Activated CD8-positive, alpha-beta memory T cell treated with anti-CD3 and anti-CD28 coated beads, Interleukin-2, amount 50 U/mL, for 24 hours (primary cell): ENCODE measurements around the gene LGALS3BP.
"Not testable (repeated sequence)": the region's sequence is repeated elsewhere in the genome, so short reads cannot be mapped to it uniquely, and the experiment has no call there.

Source experiments
- DNase-seq: peaks from one replicate; pipeline ENCODE4 v3.0.0-alpha.2; 2020; ENCODE audit errors: extremely low read depth

LGALS3BP gene, protein sequence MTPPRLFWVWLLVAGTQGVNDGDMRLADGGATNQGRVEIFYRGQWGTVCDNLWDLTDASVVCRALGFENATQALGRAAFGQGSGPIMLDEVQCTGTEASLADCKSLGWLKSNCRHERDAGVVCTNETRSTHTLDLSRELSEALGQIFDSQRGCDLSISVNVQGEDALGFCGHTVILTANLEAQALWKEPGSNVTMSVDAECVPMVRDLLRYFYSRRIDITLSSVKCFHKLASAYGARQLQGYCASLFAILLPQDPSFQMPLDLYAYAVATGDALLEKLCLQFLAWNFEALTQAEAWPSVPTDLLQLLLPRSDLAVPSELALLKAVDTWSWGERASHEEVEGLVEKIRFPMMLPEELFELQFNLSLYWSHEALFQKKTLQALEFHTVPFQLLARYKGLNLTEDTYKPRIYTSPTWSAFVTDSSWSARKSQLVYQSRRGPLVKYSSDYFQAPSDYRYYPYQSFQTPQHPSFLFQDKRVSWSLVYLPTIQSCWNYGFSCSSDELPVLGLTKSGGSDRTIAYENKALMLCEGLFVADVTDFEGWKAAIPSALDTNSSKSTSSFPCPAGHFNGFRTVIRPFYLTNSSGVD

DNA sequence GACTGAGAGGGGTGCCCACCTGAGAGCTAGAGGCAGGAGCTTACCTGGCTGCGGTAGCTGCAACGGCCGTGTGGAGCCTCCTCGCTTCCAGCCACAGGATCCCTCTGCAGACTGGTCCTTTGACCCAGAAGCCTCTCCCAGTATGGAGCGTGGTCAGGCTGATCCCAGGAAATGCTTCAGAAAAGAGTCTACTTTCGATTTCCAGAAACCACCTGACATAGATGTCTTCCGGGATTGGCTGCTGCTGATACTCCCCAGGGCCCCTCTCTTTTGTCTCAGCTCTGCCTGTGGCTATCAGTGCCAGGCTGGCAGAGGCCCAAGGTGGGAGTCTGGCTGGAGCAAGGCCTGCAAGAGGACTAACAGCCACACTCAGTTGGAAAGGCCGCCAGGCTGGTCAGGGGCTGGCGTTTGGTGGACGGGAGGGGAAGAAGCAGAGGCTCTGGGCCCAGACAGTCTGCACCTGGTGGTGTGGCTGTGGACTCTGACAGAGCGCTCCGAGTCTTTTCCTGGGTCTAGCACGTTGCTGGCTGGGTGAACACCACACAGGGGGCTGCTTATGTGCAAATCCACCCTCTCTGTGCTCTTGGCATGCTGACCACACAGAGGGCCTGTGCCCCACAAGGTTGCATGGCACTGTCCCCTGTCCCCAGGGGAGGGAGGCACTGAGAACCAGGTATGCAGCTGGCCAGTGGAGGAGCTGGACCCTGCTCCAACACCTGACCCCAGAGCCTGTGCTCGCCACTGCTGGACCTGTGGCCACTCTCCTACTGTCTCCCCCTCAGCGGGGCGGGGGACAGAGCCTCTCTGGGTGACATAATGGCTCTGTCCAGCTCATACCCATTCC, at the start of gene LGALS3BP:
Gene LGALS3BP, minus strand, starts transcription at position 144 of the 844 bp plus-strand sequence. CDS start 2,732 bp downstream, outside the sequence.
- no peak for DNase-seq

DNA sequence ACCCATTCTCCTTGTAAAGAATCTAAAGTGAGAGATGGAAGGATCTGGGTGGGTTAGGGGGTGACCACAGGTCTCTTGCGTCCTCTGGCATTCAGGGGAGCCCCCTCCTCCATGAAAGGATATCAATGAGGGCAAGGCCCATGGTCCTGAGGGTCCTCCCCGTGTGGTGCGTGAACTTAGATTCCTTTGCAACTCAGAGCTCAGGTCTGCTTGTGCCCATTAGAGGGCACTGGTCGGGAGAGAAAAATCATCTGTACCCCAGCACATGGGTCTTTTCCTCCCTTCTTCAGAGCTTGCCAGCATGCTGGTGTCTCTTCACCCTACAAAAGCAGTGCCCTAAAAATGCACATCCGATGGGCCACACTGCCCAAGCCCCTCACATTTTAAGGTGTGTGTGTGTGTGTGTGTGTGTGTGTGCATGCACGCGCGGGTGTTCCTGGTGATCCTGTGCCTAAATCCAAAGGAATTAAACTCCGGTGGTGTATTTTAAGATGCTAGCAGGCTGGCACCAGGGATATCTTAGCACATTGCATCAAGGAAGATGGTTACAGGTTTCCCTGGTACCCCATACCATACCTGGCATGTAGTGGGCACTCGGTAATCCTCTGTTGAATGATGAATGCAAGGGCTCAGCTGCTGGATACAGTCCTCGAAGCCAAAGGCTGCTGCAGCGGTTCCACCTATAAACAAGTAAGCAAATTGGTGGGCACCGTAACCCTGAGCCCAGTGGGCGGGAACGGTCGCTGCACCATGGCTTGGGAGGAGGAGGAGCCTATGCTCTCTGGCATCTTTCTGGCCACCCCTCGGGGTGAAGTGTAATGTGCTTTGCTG, 49.0 kb upstream of the LGALS3BP start:
- DNase-seq = no peak

DNA sequence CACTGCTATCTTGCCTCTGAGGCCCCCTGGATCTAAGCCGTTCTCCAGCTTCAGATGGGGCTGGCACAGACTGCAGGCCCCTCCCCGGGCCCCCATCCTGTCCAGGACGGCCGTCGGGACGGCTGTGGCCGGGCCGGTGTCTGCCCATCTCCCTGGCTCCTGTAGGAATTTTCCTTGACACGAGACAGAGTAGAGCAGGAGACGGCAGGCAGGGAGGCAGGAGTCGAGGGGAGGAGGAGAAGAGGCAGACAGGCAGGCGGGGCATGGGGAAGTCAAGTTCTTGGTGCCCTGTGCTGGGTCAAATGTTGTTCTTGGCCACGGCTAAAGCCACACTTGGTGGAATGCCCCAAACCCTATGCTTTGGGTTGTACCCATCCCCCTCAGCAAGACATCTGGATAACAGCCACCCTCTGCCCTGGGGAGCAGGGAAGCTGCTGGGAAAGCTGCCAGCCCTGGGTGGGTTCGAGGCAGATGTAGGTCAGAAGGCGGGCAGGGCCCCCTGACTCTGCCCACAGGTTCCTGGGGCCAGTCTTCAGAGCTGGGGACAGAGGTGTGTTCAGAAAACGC, 48.3 kb upstream of the LGALS3BP start:
- DNase-seq = no peak

DNA sequence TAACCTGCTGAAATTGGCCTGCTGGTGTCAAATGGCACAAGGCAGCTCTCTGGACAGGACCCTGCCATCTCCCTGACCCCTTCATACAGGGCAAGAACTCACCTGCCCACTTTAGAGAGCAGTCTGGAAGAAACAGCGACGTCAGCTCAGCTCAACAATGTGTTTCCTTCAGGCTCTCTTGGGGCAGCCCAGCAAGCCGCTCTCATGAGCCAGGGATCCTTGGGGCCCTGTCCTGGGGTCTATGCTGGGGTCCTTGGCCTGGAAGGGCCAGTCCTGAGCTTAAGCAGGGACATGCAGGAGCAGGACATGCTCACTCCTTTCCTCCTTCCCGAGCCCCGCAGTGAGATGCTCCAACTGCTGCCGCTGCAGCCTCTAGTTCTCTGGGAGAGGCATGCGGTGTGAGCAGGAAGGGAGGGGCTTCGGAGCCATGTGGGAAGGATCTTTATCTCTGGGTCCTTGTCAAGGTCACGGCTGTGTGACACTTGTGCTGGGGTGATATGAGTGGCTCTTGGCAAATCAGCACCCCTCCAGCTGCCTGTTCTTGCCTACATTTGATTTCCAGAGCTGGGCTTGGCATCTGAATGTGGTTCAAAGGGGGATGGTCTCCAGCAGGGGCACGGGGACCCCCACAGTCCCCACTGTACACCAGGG, 47.7 kb upstream of the LGALS3BP start:
- DNase-seq = no peak

DNA sequence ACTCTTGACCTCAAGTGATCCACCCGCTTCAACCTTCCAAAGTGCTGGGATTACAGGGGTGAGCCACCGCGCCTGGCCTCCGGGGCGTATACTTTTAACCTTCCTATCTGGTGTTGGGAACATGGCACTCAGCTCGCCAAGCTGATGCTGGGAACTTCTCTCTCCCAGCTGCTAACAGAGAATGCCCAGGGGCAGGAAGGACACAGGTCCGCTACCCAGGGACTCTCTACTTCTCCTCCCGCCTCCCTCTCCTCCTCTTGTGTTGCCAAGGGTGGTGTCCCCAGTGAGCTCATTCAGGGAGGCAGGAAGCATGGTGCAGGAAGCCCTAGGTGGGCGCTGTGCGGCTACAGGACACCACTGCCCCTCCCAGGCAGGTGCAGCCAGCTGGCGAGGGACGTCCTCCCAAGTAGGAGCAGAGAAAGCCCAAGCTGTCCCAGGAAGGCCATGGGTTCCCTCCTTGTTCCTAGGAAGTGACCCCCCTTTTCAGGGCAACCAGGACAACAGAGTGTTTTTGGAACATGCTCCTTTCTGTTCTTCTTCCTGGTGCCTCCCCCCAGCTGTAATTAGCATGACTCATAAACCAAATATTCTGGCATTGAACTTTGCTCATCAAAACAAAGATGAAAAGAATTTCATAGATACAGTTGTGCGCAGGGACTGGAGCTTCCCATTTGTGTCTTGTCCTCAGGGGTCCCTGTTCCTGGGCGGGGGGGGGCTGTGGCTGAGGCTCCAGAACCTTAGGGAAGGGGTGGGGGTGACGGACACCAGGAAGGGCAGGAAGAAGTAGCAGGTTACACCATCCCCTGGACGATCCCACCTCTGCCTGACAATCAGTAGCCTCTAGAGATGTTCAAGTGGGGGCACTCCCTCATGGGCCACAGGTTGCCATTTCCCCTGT, 46.9 kb upstream of the LGALS3BP start:
- no peak for DNase-seq

DNA sequence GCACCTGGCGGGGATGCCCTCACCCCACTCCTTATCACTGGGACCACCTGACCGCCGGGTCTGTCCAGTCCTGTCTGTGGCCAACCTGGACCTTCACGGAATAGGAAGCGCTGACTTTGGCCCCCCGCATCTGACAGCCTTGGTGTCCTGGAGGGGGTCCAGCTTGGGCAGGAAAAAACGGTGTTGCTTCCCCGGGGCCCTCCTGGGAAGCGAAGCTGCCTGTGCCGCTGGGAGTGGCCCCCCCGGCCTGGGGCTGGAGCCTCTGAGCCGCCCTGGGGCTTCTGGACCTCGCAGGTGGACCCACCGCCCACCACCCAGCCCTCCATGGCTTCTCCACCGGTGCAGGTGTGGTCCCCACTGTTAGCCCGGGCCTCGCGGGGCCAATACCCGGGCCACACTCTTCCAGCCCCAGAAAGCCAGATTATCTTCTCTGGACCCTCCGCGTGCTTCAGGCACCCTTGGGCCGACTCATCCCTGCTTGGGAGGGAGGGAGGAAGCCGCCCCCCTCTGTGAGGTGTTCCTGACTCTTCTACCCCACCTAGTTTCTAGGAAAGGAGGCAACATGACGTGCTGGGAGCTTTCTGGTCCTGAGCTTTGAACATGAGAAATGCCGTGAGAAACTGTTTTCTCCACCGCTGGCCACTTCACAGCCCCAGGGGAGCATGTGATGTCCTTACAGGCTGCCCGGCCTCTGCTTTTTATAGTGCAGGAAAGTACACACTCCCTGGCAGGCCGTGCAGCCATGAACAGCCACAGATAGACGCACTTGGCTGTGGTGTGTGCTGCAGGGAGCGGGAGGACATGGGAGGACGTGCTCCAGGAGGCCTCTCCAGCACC, 45.4 kb upstream of the LGALS3BP start:
- no peak for DNase-seq

DNA sequence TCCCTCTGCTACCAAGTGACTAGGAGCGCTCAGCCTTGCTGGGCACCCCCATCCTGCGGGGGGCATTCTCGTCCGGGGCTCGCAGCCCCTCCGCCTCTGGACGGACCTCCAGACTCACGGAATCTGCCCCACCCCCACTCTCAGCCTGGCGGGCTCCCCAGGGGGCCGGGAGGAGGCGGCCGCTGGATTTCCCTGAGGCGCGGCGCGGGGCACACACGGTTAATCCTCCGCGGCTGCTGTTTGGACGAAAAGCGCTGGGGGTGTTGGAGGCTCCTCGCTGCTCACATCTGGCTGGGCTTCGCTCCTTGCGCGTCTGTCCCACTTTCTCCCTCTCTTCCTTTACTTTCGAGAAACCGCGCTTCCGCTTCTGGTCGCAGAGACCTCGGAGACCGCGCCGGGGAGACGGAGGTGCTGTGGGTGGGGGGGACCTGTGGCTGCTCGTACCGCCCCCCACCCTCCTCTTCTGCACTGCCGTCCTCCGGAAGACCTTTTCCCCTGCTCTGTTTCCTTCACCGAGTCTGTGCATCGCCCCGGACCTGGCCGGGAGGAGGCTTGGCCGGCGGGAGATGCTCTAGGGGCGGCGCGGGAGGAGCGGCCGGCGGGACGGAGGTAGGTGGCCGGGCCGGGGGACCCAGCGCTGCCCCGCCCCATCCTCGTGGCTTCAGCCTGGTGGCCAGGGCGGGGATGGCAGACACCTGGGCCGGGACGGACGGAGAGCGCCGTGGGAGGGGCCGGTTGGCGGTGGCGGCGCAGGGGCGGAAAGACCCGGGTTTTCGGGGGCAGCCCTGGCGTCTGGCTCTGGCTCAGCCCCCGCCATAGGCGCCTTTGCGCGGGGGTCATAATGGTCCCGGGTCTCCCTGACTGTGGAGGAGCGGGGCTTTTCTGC, 44.4 kb upstream of the LGALS3BP start, which contains the start of gene C1QTNF1:
Gene C1QTNF1, plus strand, starts transcription at position 284 of the 886 bp plus-strand sequence. CDS start 19,800 bp downstream, outside the sequence.
- DNase-seq = no peak

DNA sequence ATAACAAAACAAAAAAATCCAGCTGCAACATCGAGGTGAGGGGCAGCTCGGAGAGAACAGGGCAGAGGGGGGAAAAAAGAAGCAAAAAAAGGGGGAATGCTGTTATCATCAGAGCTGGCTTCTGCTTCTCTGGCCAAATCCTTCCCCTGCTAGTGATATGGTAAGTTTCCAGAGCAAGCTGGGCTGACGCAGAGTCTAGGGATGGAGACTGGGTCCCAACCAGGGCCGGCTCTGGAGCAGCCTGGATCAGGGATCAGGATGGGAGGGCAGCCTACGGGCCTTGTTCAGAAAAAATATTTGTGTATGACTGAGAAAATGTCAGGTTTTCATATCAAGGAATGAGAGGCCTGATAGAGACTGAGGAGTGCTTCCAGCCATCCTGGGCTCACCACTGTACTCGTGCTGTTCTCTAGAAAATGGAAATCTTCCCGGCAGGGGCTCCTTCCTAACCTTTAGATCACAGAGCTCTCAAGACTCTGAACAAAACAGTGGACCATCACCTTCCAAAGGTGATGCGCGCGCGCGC, 43.5 kb upstream of the LGALS3BP start:
- no peak for DNase-seq

DNA sequence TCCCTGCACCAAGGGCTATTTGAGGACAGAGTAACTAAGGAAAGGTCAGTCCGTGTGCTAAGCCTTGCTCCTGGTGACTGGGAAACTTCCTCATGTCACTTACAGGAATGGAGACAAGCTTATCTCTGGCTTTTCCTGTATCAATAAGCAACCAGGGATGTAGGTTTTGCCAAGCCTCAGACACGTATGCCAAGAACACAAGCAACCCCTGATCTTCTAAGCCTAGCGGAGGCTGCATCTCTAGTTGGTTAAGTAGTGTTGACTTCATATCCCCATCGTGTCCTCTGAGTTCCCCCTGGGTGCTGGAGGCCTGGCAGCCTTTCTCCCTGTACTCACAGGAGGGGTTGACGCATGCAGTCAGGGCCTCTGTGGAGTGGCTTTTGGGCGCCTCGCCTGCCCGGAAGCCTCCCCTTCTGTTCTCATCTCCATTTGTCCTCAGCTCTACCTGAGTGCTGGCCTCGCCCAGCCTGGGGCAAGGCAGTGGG, 42.8 kb upstream of the LGALS3BP start:
- DNase-seq = no peak

DNA sequence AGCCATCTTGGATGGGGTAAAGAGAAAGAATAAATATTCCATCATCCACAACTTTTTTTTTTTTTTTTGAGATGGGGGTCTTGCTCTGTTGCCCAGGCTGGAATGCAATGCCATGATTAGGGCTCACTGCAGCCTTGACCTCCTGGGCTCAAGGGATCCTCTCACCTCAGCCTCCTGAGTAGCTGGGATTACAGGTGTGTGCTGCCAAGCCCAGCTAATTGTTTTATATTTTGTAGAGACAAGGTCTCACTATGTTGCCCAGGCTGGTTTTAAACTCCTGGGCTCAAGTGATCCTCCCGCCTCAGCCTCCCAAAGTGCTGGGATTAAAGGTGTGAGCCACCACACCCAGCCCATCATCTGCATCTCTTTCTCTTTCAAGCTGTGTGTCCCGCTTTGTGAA, 42.2 kb upstream of the LGALS3BP start:
- not testable (repeated sequence) for DNase-seq

DNA sequence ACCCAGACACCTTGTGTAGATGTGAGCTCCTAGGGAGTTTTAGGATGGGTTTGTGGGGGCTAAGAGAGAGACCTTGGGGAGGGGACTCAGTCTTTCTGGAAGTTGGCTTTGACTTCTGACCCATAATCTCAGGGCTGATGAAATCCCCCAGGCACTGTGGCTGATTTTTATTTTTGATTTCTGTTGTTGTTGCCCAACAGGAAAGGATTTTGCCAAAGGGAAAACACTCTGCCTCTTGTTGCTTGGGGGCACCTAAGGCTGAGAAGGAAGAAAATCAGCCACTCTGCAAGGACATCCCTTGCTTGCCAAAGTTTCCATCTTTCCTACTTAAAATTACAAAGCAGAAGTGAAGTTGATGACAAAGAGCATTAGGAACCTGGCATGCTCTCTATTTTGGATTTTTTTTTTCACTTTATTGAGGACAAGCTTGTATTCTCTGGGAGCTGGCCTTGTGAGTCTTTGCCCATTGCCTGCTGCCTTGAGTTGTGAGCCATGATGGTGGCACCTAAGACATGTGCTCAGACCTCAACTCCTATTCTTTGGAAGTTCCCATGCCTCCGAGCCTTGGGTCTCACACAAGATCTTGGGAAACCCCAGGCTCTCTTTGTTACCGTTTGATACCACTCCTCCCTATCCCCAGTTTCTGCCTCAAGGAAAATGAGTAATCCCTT, 41.0 kb upstream of the LGALS3BP start:
- DNase-seq = no peak

DNA sequence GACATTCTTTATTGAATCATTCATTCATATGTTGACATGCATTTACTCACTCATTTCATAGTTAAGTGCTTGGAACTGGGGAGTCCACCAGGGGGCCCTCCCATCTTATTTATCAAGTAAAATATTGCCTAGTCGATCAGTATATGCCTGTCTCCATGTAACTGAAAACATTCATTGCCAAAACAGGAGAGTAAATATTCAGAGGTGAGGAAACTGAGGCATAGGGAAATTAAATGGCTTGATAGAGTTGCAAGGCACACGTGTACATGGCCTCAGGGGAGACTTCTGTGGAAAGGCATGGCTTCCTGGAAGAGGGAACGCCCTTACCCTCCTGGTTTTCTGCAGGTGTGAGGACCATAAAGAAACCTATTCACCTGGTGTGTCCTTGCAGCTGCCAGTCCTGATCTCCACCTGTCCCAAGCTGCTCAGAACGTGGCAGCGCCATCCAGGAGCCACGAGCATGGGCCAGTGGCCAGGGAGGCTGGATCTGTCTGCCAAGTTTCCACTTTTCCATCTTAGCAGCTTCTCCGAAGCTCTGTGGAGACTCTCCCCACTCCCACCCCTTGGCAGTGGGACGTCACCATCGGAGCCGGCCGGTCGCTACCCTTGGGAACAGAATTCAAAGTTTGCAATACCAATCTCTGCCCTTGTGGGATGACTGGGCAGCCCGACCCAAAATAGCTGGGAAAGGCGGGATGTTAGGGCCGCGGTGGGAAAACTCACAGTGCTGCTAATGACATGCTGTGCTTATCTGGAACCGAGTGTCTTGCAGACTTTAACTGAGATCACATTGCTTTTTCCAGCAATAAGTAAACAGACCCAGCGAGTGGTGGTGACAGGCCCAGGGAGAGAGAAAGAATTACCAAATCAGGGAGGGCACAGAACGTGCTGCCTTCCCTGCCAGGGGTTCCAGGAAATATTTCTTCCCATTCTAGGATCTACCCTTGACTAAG, 40.2 kb upstream of the LGALS3BP start:
- DNase-seq = no peak

DNA sequence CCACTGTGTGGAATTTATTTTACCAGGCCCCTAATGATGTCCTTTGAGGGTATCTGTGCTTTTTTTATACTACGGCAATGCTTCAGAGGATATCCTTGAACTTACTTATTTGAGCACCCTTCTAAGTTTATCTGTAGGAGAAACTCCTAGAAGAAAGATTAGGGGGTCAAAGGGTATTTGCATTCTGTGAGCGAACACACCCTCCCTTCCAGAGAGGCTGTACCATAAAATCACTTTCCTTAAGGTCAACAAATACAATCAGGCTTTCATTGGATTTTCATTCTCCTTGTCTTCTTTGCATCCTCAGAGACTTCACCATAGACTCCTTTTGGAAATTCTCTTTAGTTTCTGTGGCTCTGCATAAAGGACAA, 39.5 kb upstream of the LGALS3BP start:
- no peak for DNase-seq

DNA sequence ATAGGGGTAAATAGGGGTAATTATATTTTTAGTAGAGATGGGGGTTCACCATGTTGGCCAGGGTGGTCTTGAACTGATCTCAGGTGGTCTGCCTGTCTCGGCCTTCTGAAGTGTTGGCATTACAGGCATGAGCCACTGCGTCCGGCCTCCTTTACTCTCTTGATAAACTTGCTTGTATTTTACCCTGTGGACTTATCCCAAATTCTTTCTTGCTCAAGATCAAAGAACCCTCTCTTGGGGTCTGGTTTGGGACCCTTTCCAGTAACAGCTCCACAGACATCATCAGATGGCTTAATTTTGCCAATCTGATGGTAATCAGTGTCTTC, 38.6 kb upstream of the LGALS3BP start:
- no peak for DNase-seq

DNA sequence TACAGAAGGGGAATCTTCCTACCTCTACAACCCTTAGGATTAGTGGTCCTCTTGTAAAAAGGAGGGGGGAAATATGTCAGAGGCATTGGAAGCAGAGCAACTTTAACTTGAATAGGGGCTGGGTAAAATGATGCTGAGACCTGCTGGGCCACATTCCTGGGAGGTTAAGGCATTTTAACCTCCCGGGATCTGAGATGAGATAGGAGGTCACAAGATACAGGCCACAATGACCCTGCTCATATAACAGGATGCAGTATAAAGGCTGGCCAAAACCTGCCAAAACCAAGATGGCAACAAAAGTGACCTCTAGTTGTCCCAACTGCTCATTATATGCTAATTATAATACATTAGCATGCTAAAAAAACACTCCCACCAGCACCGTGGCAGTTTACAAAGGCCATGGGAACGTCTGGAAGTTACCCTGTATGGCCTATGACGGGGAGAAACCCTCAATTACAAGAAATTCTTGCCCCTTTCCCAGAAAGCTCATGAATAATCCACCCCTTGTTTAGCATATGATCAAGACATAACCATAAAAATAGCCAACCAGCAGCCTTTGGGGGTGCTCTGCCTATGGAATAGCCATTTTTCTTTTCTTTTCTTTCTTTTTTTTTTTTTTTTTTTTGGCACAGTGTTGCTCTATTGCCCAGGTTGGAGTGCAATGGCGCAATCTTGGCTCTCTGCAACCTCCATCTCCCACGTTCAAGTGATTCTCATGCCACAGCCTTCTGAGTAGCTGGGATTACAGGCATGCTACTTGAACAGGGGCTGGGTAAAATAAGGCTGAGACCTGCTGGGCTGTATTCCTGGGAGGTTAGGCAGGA, 38.0 kb upstream of the LGALS3BP start:
- DNase-seq = no peak
